GM21526 (cell line): Measurements from ENCODE around the gene SEMA3C.

Experiments used
- ATAC-seq: cut with Tn5 transposase; IDR thresholded peaks from one replicate; pipeline ENCODE4 v1.9.1; 2021; ENCODE audit warnings: moderate library complexity; ENCODE audit not compliant: unreplicated experiment, low FRiP score

Gene SEMA3C

DNA sequence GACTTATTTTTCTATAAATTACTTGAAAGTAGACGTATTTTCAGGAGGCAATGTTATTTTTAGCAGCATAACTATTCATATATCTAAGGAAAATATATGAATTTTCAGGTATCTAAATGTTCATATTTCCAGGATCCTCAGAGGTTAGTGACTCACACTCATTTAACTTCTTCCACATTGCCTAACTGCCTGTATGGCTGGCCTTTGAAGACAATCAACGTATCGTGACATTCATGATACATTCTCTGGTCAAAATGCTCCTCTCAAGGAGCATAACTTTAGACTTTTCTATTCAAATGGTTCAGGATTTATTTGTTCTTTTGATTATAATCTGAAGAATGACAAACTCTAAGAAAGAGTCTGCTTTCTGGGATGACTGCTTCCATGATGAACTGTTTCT lies 89.3 kb downstream of the SEMA3C start:
- no peak for ATAC-seq

DNA sequence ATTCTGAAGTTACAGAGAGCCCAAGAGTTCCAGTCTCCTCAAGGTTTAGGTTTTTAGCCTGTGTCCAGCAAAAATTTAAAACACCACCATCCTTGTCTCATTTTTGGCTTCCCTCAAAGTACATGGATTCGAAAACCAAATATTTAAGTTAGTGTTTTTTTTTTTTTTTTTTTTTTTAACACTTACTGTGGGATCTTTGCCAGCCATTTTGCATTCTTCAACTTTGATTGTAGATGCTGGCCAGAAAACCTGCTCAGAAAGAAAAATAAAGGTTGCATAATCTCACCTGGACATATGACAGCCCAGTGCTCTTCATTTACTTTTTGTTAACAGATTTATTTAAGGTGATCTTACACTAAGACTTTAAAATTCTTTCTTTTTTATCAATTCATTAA lies 91.6 kb downstream of the SEMA3C start:
- ATAC-seq, result no peak

- ATAC-seq, result no peak
Measured at GRCh38 chr7:80826520-80827238, 92.2 kb downstream of the SEMA3C start.

DNA sequence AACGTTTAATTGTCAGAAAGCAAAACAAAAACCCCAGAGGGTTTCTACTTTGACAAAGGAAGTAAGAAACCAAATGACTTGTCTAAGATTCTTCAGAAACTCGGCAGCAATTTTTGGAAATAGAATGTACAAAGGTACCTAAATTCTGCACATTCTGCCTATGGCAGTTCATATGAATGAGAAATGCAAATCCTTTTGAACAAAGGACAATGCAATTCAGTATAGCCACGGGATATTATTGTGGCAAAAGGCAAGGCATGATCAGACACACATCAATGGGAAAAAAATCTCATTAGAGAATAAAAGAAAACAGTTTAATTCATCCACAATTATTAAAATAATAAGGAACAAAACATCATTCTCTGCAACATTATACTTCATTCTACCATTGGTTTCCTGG lies 93.4 kb downstream of the SEMA3C start:
- ATAC-seq, result no peak

GRCh38 chr7:80824253-80824652 lies 94.6 kb downstream of the SEMA3C start:
- no peak for ATAC-seq

- ATAC-seq, result no peak
Measured at GRCh38 chr7:80823057-80823456, 95.8 kb downstream of the SEMA3C start.

DNA sequence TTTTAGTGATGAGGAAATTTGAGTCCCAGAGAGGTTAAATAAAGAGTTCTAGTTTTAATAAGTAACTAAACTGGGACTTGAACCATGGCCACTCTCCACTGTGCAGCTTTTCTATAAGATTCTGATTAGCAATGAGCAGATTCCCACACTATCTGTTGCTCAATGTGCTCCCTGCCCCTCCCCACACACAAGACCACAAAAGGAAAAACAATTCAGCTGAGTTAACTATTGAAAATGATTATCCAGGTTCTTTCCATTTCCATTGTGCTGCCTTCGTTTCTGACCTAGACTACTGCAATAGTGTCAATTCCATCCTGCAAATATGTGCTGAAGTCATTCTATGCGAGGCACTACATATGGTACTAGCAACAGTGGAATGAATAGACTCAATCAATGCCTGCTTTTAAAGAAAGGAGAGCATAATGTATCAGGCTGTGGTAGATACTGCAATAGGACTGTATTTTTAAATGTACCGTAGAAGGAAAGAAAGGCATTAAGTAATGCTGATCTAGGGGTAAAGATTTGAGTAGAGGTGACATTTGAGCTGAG lies 97.0 kb downstream of the SEMA3C start:
- no peak for ATAC-seq

DNA sequence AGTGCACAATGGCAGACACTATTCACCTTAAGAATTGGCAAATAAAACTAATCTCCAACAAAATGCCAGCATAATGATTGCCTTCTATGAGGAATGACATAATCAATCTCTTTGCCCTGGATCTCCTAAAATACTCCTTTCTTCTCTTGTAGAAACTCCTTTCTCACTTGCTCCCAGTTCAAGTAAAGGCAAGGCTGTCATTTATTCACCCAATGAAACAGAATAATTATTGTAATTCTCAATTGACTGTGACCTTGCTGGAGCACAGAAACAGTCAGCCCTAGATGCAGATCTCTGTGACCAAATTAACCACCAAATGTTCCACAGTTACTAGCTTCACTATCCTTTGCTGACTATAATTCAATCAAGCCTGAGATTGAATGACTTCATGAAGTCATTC lies 99.3 kb downstream of the SEMA3C start:
- no peak for ATAC-seq

GRCh38 chr7:80818181-80818580 lies 100.7 kb downstream of the SEMA3C start:
- no peak for ATAC-seq

DNA sequence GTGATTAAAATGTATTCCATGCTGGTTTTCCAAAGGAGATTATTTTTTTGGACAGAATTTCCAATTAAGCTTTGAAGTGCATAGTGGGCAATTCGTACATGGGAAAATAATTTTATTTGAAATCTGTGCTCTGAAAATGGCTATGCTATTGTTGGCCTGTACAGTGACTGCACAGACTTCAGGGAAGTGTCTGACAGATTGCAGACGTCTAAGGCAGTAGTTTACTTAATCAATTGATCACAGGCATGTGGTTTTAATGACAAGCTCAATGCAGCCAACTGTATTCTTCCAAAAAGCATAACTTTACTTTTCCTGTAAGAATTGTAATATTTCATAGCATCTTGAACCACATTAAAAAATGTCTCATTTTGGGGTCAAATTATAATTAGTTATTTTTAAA lies 102.0 kb downstream of the SEMA3C start:
- ATAC-seq, result no peak

- ATAC-seq, result no peak
Measured at GRCh38 chr7:80815733-80816132, 103.1 kb downstream of the SEMA3C start.

- no peak for ATAC-seq
Measured at GRCh38 chr7:80809545-80809944, 109.3 kb downstream of the SEMA3C start.

- no peak for ATAC-seq
Measured at GRCh38 chr7:80807166-80807900, 111.5 kb downstream of the SEMA3C start.

DNA sequence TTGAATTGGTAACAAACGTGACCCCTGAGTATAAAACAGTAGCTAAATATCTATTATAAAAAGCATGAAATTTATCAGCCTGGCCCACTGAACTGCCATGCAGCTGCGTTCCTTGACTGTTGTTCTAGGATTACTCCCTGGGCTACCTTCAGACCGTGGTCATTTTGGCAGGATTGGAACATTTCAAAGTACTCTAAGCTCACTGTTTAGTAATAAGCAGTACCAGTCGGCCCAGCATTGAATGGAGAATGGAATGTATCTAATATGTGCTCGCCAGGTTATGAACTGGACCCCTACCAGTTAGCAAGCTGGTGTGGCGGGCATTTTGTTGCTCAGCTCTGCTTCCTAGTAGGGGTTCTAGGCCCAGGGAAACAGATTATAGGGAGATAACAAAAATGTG lies 112.2 kb downstream of the SEMA3C start:
- ATAC-seq, result no peak

DNA sequence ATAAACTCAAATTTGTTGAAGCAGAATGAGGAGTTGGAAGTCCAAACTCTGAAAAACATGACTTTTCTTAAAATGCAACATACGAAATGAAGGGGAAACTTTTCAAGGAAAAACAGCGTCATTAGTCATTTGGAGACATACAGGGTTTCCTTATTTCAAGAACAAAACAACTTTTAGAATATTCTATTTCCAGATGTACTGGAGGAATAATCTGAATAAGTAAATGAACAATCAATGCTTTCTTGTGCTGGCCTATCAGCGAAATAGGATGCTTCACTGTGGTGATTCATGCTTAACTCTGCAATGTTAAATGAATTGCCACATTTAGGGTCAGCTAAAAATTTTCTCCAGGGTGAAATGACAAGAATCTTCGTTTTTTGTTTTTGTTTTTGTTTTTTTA lies 114.3 kb downstream of the SEMA3C start:
- ATAC-seq, result no peak

DNA sequence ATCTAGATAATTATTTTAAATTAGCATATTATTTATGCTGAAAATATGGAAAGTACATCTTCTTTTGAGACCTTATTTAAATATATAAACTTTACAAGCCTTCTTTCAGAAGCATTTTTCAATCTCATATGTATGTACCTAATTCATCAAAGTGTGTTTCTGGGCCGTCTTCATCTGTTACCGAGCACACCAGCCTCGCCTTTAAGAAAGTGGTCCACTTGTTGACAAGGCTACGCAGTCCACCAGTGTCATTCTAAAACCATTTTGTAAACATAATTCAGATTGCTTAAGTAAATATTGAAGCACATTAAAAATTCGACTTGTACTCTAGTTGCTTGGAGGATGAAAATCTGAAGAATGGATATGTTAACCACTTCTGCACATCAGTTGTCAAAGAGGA lies 116.3 kb downstream of the SEMA3C start:
- ATAC-seq, result no peak

- no peak for ATAC-seq
Measured at GRCh38 chr7:80794631-80795573, 123.9 kb downstream of the SEMA3C start.

GRCh38 chr7:80791509-80791929 lies 127.3 kb downstream of the SEMA3C start:
- no peak for ATAC-seq

DNA sequence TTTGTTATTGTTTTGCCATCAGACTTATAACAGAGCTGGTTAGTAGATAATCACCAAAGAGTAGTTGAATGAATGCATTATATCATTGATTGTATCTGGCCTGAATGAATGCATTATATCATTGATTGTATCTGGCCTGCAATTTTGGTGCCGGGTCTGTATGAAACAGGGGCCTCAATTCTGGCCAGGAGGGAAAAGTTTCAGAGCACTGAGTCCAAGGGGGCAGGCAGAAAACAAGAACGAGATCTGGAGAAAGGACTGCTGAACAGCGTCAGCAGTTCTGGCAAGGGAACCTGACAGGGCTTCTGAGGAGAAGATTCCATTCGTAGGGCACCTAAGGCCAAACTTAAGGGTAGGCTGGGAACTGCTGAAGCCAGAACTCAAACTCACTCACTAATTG lies 128.0 kb downstream of the SEMA3C start:
- ATAC-seq, result no peak

GRCh38 chr7:80787721-80788120 lies 131.1 kb downstream of the SEMA3C start:
- ATAC-seq, result no peak
